ENCODE data around the gene WTIP.

- TF ChIP-seq MAX (IDR thresholded peaks at IDR 0.05), result no peak
- TF ChIP-seq REST (IDR thresholded peaks at IDR 0.05; ENCODE audit: low read depth), result no peak
- no peak for TF ChIP-seq TEAD4 (IDR thresholded peaks at IDR 0.05)
- TF ChIP-seq RAD21 (IDR thresholded peaks at IDR 0.05; ENCODE audit: low read depth), result no peak
- TF ChIP-seq CEBPB (IDR thresholded peaks at IDR 0.05), result no peak
- no peak for TF ChIP-seq USF1 (IDR thresholded peaks at IDR 0.05)
- TF ChIP-seq YY1 (IDR thresholded peaks at IDR 0.05; ENCODE audit: low read depth), result no peak
Measured at GRCh38 chr19:34458677-34459076, 22.9 kb upstream of the WTIP start.
